ENCODE data around the gene SPG21.

Gene SPG21

DNA sequence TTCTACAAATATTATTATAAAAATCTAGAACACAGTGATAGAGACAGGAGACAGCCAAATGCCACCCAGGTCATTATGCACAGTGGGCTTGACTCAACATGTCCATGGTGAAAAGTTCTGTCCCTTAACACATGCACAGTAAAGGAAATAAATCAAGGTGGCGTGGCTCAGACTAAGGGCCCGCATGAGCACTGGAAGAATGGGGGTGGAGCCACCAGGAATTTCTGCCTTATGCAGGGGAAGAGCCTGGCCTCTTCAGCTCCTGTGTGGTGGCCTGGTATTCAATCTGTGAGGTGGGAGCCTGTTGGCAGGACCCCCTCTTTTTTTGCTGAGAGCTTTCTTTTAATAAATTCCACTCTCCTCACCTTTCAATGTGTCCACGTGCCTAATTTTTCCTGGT, 17.2 kb upstream of the SPG21 start:
- no peak for TF ChIP-seq TAF1 (IDR thresholded peaks at IDR 0.05; ENCODE audit: borderline replicate concordance, insufficient read depth, low read length)
- TF ChIP-seq, protein P1, sequence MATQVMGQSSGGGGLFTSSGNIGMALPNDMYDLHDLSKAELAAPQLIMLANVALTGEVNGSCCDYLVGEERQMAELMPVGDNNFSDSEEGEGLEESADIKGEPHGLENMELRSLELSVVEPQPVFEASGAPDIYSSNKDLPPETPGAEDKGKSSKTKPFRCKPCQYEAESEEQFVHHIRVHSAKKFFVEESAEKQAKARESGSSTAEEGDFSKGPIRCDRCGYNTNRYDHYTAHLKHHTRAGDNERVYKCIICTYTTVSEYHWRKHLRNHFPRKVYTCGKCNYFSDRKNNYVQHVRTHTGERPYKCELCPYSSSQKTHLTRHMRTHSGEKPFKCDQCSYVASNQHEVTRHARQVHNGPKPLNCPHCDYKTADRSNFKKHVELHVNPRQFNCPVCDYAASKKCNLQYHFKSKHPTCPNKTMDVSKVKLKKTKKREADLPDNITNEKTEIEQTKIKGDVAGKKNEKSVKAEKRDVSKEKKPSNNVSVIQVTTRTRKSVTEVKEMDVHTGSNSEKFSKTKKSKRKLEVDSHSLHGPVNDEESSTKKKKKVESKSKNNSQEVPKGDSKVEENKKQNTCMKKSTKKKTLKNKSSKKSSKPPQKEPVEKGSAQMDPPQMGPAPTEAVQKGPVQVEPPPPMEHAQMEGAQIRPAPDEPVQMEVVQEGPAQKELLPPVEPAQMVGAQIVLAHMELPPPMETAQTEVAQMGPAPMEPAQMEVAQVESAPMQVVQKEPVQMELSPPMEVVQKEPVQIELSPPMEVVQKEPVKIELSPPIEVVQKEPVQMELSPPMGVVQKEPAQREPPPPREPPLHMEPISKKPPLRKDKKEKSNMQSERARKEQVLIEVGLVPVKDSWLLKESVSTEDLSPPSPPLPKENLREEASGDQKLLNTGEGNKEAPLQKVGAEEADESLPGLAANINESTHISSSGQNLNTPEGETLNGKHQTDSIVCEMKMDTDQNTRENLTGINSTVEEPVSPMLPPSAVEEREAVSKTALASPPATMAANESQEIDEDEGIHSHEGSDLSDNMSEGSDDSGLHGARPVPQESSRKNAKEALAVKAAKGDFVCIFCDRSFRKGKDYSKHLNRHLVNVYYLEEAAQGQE (IDR thresholded peaks at IDR 0.05; ENCODE audit: insufficient read depth in 1 of 2, low read depth in 2 of 2, low read length in 2 of 2), result no peak
- no peak for TF ChIP-seq FOXP2 (optimal IDR thresholded peaks at IDR 0.05; ENCODE audit: borderline replicate concordance, extremely low read depth, extremely low read length, insufficient read depth)
- TF ChIP-seq POLR2AphosphoS5 (IDR thresholded peaks at IDR 0.05; ENCODE audit: low read depth, low read length), result no peak
- no peak for TF ChIP-seq SIN3A (IDR thresholded peaks at IDR 0.05; ENCODE audit: borderline replicate concordance, insufficient read depth, low read length)

DNA sequence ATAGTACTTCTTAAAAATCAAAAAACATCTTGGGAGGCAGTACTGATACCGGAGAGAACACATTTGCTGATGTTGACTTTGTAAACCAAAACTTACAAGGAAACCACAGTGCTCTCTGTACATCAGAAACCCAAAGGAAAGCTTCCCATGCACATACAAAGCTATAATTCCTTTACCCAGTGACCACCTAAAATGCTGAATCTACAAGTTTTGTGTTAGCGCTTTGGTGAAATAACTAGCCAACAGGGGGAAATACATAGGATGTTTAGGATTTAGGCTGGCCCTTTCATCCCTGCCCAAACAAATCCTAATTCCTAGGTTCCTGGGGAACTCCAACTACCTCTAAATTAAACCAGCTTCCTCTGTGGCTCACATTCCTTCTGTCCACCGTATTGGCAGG, 15.3 kb upstream of the SPG21 start:
- TF ChIP-seq FOXP2 (optimal IDR thresholded peaks at IDR 0.05; ENCODE audit: borderline replicate concordance, extremely low read depth, extremely low read length, insufficient read depth) (no peak), SIN3A (IDR thresholded peaks at IDR 0.05; ENCODE audit: borderline replicate concordance, insufficient read depth, low read length) (no peak), TAF1 (IDR thresholded peaks at IDR 0.05; ENCODE audit: borderline replicate concordance, insufficient read depth, low read length) (no peak), POLR2AphosphoS5 (IDR thresholded peaks at IDR 0.05; ENCODE audit: low read depth, low read length) (no peak)
- TF ChIP-seq, protein P1 (IDR thresholded peaks at IDR 0.05; ENCODE audit: insufficient read depth in 1 of 2, low read depth in 2 of 2, low read length in 2 of 2), result no peak

DNA sequence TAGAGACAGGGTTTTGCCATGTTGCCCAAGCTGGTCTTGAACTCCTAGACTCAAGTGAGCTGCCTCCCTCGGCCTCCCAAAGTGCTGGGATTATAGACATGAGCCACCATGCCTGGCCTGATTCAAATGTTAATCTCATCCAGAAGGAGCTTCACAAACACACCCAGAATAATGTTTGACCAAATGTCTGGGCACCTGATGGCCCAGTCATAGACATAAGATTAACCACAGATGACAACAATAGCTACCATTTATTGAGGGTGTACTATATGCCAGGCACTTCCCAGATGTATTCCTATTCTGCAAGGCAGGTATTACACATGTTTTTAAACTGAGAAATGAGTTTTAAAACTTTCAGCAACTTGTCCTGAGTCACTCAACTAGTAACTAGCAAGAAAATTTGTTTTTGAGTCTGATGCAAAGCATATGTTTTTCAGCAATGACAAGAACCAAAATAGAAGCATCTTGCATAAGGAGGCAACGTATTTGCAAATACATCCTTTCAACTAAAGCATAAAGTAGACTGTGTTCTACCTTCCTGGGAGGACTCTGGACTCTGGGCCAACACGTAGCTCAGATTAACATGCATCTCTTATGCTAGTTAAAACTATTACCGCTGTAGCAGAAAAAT, 8.1 kb upstream of the SPG21 start:
- no peak for TF ChIP-seq SIN3A (IDR thresholded peaks at IDR 0.05; ENCODE audit: borderline replicate concordance, insufficient read depth, low read length)
- TF ChIP-seq, protein P1 (IDR thresholded peaks at IDR 0.05; ENCODE audit: insufficient read depth in 1 of 2, low read depth in 2 of 2, low read length in 2 of 2), result no peak
- no peak for TF ChIP-seq POLR2AphosphoS5 (IDR thresholded peaks at IDR 0.05; ENCODE audit: low read depth, low read length)
- no peak for TF ChIP-seq FOXP2 (optimal IDR thresholded peaks at IDR 0.05; ENCODE audit: borderline replicate concordance, extremely low read depth, extremely low read length, insufficient read depth)
- no peak for TF ChIP-seq TAF1 (IDR thresholded peaks at IDR 0.05; ENCODE audit: borderline replicate concordance, insufficient read depth, low read length)

DNA sequence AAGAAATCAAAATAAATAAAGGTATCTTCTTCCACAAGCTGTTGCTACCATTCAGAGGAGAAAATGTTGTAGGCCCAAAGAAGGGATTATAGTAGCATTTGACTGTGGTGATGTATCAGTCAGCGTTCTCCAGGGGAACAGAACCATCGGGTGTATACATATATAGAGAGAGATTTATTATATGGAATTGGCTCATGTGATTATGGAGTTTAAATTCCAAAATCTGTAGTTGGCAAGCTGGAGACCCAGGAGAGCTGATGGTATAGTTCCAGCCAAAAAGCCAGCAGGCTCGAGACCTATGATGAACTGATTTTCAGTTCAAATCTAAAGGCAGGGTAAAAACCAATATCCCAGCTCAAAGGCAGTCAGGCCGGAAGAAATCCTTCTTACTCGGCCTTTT, 7.4 kb upstream of the SPG21 start:
- TF ChIP-seq POLR2AphosphoS5 (IDR thresholded peaks at IDR 0.05; ENCODE audit: low read depth, low read length) (no peak), TAF1 (IDR thresholded peaks at IDR 0.05; ENCODE audit: borderline replicate concordance, insufficient read depth, low read length) (no peak), SIN3A (IDR thresholded peaks at IDR 0.05; ENCODE audit: borderline replicate concordance, insufficient read depth, low read length) (no peak), FOXP2 (optimal IDR thresholded peaks at IDR 0.05; ENCODE audit: borderline replicate concordance, extremely low read depth, extremely low read length, insufficient read depth) (no peak)
- TF ChIP-seq, protein P1 (IDR thresholded peaks at IDR 0.05; ENCODE audit: insufficient read depth in 1 of 2, low read depth in 2 of 2, low read length in 2 of 2), result no peak

Measured in PFSK-1 (cell line).